ENCODE results near the gene TRABD2B.

Gene TRABD2B

DNA sequence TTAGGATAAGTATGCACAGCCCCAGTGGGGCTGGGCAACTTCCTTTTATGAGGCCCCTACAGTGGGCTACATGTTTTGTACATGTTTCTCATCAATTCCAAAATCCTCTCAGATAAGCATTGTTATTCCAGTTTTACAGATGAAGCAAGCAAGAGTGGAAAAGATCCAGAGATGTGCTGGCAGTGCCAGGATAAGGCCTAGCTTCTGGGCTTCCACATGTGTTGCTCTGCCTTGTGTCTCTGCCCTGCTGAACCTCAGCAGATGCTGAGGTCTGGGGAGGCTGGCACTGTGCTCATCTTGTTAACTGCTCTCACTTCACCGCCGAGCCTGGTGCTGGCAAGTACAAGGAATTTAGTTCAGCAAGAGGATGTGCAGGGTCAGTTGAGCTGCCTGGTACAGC lies 202.1 kb downstream of the TRABD2B start:
- Histone ChIP-seq H3K9me2 (replicated peaks; ENCODE audit: control insufficient read depth, low read length) (no peaks in the 10 kb centered on the region), H3K27me3 (ENCODE audit: control insufficient read depth, low read length) (no peaks in the 10 kb centered on the region), H3K4me3 (ENCODE audit: low read length) (no peak overlapping the region), H3K36me3 (ENCODE audit: control insufficient read depth, low read length) (no peaks in the 10 kb centered on the region), H3K4me2 (ENCODE audit: low read length) (no peak overlapping the region), H3K4me1 (ENCODE audit: control insufficient read depth, low read length) (no peaks in the 10 kb centered on the region), H3K79me2 (ENCODE audit: control insufficient read depth, low read length) (no peaks in the 10 kb centered on the region), H3K27ac (ENCODE audit: low read depth, low read length) (no peak overlapping the region), H3K9me3 (ENCODE audit: control insufficient read depth, insufficient read depth, low read length) (no peaks in the 10 kb centered on the region), H3F3A (ENCODE audit: control insufficient read depth, insufficient read depth) (no peaks in the 10 kb centered on the region), H4K20me1 (ENCODE audit: control insufficient read depth, insufficient read depth, low read depth, low read length) (no peaks in the 10 kb centered on the region)
- TF ChIP-seq EZH2phosphoT487 (IDR thresholded peaks at IDR 0.05; ENCODE audit: borderline replicate concordance, low read length): no peak
- TF ChIP-seq, protein P1, sequence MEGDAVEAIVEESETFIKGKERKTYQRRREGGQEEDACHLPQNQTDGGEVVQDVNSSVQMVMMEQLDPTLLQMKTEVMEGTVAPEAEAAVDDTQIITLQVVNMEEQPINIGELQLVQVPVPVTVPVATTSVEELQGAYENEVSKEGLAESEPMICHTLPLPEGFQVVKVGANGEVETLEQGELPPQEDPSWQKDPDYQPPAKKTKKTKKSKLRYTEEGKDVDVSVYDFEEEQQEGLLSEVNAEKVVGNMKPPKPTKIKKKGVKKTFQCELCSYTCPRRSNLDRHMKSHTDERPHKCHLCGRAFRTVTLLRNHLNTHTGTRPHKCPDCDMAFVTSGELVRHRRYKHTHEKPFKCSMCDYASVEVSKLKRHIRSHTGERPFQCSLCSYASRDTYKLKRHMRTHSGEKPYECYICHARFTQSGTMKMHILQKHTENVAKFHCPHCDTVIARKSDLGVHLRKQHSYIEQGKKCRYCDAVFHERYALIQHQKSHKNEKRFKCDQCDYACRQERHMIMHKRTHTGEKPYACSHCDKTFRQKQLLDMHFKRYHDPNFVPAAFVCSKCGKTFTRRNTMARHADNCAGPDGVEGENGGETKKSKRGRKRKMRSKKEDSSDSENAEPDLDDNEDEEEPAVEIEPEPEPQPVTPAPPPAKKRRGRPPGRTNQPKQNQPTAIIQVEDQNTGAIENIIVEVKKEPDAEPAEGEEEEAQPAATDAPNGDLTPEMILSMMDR (IDR thresholded peaks at IDR 0.05; ENCODE audit: low read depth, low read length, poor library complexity, severe bottlenecking): no peak

DNA sequence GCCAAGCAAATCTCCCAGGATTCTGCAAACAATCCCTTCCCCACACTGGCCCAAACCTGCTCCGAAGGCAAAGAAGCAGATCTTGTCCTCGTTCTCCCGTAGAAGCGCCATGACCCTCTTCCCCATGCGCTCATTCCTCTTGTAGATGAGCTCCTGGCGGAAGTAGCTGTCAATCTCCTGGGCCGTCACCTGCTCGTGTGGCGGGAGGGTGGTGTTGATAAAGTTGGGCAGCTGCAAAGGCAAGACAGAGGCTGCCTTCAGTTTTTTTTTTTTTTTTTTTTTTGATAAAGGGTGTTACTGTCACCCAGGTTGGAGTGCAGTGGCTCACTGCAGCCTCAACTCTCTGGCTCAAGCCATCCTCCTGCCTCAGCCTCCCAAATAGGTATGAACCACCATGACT lies 202.7 kb downstream of the TRABD2B start:
- Histone ChIP-seq H4K20me1 (ENCODE audit: control insufficient read depth, insufficient read depth, low read depth, low read length) (no peaks in the 10 kb centered on the region), H3K79me2 (ENCODE audit: control insufficient read depth, low read length) (no peaks in the 10 kb centered on the region), H3K4me2 (ENCODE audit: low read length) (no peak overlapping the region), H3K36me3 (ENCODE audit: control insufficient read depth, low read length) (no peaks in the 10 kb centered on the region), H3K4me3 (ENCODE audit: low read length) (no peak overlapping the region), H3K27me3 (ENCODE audit: control insufficient read depth, low read length) (no peaks in the 10 kb centered on the region), H3K27ac (ENCODE audit: low read depth, low read length) (no peak overlapping the region), H3K9me2 (replicated peaks; ENCODE audit: control insufficient read depth, low read length) (no peaks in the 10 kb centered on the region), H3K4me1 (ENCODE audit: control insufficient read depth, low read length) (no peaks in the 10 kb centered on the region), H3F3A (ENCODE audit: control insufficient read depth, insufficient read depth) (no peaks in the 10 kb centered on the region), H3K9me3 (ENCODE audit: control insufficient read depth, insufficient read depth, low read length) (no peaks in the 10 kb centered on the region)
- TF ChIP-seq EZH2phosphoT487 (IDR thresholded peaks at IDR 0.05; ENCODE audit: borderline replicate concordance, low read length): no peak
- TF ChIP-seq, protein P1 (IDR thresholded peaks at IDR 0.05; ENCODE audit: low read depth, low read length, poor library complexity, severe bottlenecking): no peak

GRCh38 chr1:47794081-47794480 lies 203.1 kb downstream of the TRABD2B start:
- no peaks in the 10 kb centered on the region for H4K20me1 ChIP-seq (ENCODE audit: control insufficient read depth, insufficient read depth, low read depth, low read length)
- H3K9me2 ChIP-seq (replicated peaks; ENCODE audit: control insufficient read depth, low read length): no peaks in the 10 kb centered on the region
- H3K36me3 ChIP-seq (ENCODE audit: control insufficient read depth, low read length): no peaks in the 10 kb centered on the region
- no peak overlapping the region for H3K4me3 ChIP-seq (ENCODE audit: low read length)
- no peaks in the 10 kb centered on the region for H3K9me3 ChIP-seq (ENCODE audit: control insufficient read depth, insufficient read depth, low read length)
- no peaks in the 10 kb centered on the region for H3K79me2 ChIP-seq (ENCODE audit: control insufficient read depth, low read length)
- TF ChIP-seq, protein P1 (IDR thresholded peaks at IDR 0.05; ENCODE audit: low read depth, low read length, poor library complexity, severe bottlenecking): no peak
- TF ChIP-seq EZH2phosphoT487 (IDR thresholded peaks at IDR 0.05; ENCODE audit: borderline replicate concordance, low read length): no peak
- H3K4me2 ChIP-seq (ENCODE audit: low read length): no peak overlapping the region
- H3K4me1 ChIP-seq (ENCODE audit: control insufficient read depth, low read length): no peaks in the 10 kb centered on the region
- no peak overlapping the region for H3K27ac ChIP-seq (ENCODE audit: low read depth, low read length)
- H3K27me3 ChIP-seq (ENCODE audit: control insufficient read depth, low read length): no peaks in the 10 kb centered on the region
- H3F3A ChIP-seq (ENCODE audit: control insufficient read depth, insufficient read depth): no peaks in the 10 kb centered on the region

GRCh38 chr1:47793563-47793962 lies 203.6 kb downstream of the TRABD2B start:
- Histone ChIP-seq H3K9me3 (ENCODE audit: control insufficient read depth, insufficient read depth, low read length) (no peaks in the 10 kb centered on the region), H3K4me3 (ENCODE audit: low read length) (no peak overlapping the region), H3F3A (ENCODE audit: control insufficient read depth, insufficient read depth) (no peaks in the 10 kb centered on the region), H3K27me3 (ENCODE audit: control insufficient read depth, low read length) (no peaks in the 10 kb centered on the region), H3K4me2 (ENCODE audit: low read length) (no peak overlapping the region), H3K4me1 (ENCODE audit: control insufficient read depth, low read length) (no peaks in the 10 kb centered on the region), H4K20me1 (ENCODE audit: control insufficient read depth, insufficient read depth, low read depth, low read length) (no peaks in the 10 kb centered on the region), H3K36me3 (ENCODE audit: control insufficient read depth, low read length) (no peaks in the 10 kb centered on the region), H3K27ac (ENCODE audit: low read depth, low read length) (no peak overlapping the region), H3K79me2 (ENCODE audit: control insufficient read depth, low read length) (no peaks in the 10 kb centered on the region), H3K9me2 (replicated peaks; ENCODE audit: control insufficient read depth, low read length) (no peaks in the 10 kb centered on the region)
- TF ChIP-seq, protein P1 (IDR thresholded peaks at IDR 0.05; ENCODE audit: low read depth, low read length, poor library complexity, severe bottlenecking): no peak
- no peak for TF ChIP-seq EZH2phosphoT487 (IDR thresholded peaks at IDR 0.05; ENCODE audit: borderline replicate concordance, low read length)
